ENCODE data around the gene MPHOSPH6. TPM values are rescaled to one million over a fixed set of nuclear protein-coding genes. Genes with fewer than 3 reads are reported as not detected.

Gene MPHOSPH6
- total RNA-seq, 3 donors from 2014 or later, result 24.0 to 70.4 (median 60.0) TPM

Other genes starting within 250 kb of the MPHOSPH6 start
- 10 to 100 TPM in 1 of 3 donors, 1 to 10 TPM in 1, under 1 TPM in 1; 0.16 to 11.7 (median 6.9) TPM for gene SDR42E1, start 158.8 kb downstream of the MPHOSPH6 start, total RNA-seq
- gene HSD17B2, start 135.0 kb downstream of the MPHOSPH6 start, total RNA-seq, result 1 to 10 TPM in 2 of 3 donors, not detected in 1; 4.5 to 8.8 TPM